ENCODE measurements around the gene USP51.

DNA sequence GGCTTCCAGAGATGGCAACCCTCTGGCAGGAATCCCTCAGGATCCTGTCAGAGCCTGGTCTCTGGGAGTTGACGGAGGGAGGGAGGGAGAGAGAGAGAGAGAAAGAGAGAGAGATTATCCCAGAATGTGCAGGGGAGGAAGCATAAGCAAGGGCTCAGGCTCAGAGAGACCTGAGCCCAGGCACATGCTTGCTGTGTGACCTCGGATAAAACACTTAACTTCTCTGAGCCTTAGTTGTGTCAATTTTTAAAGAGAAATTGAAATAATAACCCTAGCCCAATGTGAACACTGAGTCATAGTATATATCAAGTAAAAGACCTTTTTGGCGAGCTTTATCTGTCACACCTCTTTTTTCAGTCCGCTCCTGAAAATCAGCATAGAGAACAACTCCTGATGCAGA is 473 bp upstream of the USP51 start:
- TF ChIP-seq POLR2A (IDR thresholded peaks at IDR 0.05): no peak
- TF ChIP-seq, protein P1, sequence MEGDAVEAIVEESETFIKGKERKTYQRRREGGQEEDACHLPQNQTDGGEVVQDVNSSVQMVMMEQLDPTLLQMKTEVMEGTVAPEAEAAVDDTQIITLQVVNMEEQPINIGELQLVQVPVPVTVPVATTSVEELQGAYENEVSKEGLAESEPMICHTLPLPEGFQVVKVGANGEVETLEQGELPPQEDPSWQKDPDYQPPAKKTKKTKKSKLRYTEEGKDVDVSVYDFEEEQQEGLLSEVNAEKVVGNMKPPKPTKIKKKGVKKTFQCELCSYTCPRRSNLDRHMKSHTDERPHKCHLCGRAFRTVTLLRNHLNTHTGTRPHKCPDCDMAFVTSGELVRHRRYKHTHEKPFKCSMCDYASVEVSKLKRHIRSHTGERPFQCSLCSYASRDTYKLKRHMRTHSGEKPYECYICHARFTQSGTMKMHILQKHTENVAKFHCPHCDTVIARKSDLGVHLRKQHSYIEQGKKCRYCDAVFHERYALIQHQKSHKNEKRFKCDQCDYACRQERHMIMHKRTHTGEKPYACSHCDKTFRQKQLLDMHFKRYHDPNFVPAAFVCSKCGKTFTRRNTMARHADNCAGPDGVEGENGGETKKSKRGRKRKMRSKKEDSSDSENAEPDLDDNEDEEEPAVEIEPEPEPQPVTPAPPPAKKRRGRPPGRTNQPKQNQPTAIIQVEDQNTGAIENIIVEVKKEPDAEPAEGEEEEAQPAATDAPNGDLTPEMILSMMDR (IDR thresholded peaks at IDR 0.05): no peak
